ENCODE results near the gene SCUBE3.
A peak's percentile ranks its signal among the peaks of the same experiment; 100 is the strongest.

The SCUBE3 gene

DNA sequence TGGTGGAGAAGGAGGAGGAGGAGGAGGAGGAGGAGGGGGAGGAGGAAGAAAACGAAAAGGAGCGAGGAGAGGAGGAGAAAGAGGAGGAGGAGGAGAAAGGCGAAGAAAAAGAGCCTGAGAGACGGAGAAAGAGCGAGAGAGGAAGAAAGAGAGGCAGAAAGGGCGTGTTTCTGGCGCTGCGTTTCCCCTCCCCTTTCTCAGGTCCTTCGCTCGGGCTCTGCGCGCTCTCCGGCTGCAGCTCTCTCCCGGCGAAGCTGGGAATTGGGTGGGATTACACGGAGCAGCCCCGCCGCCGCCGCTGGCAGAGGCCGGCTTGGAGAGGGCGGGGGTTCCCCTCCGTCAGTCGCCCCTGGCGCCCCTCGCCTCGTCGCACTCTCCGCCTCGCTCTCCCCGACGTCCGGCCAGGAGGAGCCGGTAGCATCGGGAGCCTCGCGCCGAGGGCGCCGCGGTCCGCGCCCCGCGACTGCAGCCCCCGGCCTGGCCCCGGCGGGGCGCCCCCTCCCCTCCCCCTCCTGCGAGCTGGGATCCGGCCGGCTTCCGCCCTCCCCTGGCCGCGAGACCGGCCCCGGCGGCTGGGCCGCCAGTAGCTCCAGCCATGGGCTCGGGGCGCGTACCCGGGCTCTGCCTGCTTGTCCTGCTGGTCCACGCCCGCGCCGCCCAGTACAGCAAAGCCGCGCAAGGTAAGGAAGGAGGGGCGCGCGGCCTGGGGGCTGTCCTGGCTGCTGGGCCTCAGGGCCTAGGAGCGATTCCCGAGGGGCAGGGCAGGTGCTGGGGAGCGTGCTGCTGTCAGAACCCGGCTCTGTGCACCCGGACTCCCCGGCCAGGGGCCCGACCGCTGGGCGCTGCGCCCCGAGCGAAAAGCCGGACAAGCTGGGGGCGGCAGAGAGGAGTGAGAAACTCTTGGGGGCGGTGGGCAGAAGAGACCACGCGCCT is at the start of gene SCUBE3:
TSS of gene SCUBE3 (plus strand) at position 133 of the 933 bp plus-strand sequence. CDS start at position 596, 463 bp downstream.
- DNase-seq, result no peak

DNA sequence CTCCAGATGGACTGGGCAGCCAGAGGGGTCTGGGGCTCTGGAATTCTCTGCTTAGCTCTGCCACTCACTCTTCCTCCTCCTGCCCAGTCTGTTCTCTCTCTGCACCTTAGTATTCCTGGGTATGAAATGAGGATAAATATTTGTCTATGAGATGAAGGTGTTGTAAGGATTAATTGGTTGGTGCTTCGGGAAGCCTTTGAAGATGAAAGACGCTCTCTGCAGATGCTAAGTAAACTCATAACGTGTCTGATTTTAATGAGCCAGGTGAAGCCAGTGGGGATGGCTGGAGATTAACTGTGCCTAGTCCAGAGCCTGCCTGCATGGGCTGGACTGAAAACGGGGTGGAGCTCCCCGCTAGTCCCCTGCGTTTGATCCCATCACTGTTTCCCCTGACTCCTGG is 49.5 kb upstream of the SCUBE3 start:
- DNase-seq, result no peak

DNA sequence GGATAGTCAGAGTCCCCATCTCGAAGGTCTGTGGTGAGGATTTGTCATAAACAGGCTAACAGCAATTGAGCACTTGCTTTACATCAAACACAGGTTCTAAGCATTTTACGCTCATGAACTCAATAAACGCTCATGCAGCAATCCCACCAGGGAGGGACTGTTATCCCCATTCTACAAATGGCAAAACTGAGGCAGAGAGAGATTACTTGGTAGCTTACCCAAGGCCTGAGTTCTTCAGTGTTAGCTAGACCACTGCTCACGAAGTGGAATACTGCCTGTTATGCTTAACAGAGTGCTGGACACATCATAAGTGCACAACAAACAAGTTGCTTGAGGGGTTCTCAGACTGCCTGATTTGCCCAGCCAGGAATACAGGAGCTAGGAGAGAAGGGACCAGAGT is 48.9 kb upstream of the SCUBE3 start:
- no peak for DNase-seq

DNA sequence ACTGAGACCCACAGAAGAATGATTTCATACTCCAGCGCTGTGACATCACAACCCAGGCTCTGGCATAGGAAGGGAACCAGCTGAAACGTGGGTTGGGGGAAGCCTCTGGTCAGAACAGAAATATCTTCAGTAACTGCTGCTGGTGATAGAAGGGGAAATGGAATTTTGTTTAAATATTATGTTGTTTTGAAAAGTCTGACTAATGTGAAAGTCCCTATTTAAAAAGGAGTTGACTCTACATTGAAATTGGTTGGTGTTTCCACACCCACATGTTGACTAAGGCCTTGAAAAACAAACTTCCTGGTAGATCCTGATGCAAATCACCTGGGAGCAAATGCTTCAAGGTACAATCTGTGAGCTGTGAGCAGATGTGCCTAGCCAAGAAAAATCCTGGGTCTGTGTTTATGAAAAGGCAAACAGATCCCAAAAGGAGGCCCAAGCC is 48.1 kb upstream of the SCUBE3 start:
- DNase-seq, result no peak

DNA sequence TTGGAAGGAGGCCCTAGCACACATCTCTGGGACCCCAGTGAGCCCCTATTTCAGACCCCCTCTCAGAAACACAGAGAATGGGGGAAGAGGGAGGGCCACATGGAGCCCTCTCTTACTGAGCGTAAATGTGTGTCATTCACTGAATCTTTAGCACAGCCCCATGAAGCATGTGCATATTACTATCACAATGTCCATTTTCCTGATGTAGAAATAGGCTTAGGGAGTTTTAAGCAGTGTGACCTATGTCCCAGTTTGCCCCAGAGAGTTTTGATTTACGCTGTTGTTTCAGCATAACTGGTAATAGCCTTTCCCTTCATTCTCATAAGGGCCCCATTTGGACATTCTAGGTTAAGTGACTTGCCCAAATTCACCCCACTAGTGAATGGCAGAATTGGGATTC is 47.6 kb upstream of the SCUBE3 start:
- no peak for DNase-seq

DNA sequence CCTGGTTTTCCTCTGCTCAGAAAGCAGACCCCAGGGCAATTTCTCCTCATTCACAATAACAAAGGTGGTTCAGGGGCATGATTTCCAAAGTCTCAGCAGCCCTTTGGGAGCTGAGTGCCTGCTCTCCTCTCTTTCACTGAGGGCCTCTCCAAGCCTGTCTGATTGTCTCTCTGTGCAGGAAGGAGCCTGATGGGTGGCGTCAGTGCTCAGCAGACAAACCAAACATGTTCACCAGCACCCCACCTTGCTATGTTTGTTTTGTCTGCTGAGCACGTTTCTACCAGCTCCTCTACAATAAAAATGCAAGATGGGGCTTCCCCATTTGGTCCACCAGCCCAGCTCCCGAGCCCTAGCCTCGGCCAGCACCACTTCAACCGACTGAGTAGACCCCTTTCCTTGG is 47.2 kb upstream of the SCUBE3 start:
- no peak for DNase-seq

DNA sequence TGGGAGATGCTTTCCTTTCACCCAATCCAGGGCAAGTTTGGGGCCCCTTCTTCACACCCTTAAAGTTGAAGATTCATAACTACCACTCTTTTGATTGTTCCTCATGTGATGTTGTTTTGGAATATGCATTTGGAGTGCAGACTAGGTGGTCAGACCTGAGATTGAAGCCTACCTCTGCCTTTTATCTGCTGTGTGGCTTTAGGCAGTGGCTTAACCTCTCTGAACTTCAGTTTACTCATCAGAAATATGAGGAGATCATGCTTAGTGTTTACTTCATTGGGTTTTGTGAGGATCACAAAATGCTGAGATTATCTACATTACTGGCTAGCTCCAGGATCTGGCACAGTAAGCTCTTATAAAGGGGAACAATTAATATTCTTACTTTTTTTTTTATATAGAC is 46.3 kb upstream of the SCUBE3 start:
- no peak for DNase-seq

DNA sequence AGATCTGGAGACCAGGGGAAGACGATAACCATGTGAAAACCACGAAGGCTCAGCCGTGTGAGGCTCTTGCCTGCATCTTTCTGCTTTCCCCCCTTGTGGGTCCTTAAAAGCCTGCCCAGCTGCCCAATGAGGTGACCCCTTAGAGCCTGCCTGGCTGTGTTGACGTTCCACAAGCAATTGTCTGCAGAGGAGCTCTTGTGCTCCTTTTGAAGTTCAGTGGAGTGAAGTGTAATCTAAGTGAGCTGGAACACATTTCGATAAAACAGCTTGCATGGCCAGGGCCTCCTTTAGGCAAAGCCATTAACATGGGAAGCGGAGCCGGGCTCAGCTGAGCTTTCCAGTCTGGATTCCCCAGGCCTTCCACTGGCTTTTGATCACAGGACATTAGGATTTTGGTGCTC is 45.3 kb upstream of the SCUBE3 start:
- peak; percentile 17 for DNase-seq

DNA sequence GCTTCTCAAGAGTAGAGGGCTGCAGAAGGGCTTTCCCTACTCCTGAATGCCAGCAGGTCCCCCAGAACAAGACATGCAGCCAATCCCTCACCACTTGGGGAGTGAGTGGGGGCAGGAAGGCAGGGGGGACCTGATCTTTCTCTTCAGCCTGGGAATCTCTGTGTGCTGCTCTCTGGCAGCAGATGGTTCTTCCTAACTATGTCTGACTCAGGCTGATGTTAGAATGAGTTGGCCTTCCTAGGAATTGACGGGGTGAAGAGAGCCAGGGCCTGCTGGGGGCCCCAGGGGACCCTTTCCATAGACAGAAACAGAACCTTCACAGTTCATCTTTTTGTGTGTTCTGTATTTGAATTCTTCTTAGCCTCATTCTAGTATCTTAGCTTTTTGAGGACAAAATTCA is 43.6 kb upstream of the SCUBE3 start:
- DNase-seq, result no peak

DNA sequence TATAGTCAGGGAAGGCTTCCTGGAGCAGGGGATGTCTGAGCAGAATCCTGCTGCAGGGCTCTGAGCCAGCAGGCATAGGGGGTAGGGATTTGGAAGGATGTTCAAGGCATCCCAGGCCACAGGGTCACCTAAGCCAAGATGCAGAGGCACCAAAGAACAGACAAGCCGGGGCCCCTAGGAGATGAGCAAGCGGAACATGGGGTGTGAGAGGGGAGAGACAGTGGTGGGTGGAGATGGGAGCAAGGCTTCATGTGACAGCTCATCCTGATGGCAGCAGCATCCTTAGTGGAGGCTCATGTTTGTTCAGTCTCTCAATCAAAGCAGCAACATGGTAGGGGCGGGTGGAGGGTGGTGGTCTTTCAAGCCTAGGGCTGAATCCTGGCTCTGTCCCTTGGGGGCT is 42.9 kb upstream of the SCUBE3 start:
- DNase-seq, result no peak

DNA sequence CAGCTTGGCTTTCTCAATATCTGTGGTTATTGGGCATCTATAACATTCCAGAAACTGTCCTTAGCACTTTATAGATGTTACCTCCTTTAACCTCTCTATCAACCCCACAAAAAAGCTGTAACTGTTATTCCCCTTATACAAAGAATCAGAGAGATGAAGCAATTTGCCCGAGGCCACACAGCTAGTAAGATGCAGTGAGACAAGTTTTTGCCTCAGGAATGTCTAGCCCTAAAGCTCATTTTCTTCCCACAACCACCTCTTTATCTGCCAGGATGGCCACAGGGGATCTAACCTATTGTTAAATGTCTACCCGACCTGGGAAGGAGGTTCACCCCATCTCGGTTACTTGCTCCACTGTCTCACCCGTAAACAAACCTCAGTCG is 40.7 kb upstream of the SCUBE3 start:
- no peak for DNase-seq

DNA sequence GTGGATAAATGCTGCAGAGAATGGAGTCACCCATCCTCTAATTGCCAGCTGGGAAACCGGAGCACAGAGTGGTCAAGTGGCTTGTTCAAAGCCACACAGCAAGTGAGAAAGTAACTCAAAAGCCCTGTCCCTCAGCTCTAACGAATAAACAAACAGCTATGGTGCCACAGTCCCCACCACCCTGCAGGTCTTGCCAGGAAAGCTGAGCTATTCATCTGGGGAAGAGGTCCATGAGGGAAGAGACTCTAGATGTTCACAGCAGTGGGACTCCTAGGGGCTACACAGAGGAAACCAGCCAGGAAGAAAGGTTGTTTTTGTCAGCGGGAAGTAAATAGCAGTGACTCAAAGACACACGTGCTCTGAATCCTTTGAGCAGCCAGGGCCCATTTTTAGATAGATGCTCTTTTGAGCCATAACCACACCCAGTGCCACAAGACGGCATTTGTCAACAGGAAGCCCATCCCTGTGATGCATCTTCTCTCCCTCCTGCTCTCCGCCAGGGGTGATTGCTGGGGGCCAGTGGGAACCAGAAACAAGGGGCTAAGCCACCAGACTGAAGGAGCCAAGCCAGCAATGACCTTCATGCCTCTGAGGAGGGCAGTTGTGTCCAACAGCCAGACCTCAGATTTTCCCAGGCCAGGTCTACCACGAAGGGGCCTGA is 40.2 kb upstream of the SCUBE3 start:
- DNase-seq, result no peak

DNA sequence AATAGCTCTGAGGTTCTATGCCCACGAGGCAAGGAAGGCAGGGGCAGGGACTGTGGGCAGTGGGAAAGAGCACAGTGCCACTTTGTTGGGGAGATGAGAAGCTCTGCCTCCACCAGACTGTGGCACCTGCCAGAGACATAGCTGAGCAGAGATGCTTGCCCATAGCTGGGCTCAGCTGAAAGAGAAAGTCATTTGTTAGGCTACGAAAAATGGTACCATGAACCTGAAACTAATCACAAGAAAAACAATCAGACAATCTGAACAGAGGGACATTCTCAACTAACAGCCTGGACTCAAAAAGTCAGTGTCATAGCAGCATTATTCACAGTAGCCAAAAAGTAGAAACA is 39.7 kb upstream of the SCUBE3 start:
- DNase-seq, result no peak

DNA sequence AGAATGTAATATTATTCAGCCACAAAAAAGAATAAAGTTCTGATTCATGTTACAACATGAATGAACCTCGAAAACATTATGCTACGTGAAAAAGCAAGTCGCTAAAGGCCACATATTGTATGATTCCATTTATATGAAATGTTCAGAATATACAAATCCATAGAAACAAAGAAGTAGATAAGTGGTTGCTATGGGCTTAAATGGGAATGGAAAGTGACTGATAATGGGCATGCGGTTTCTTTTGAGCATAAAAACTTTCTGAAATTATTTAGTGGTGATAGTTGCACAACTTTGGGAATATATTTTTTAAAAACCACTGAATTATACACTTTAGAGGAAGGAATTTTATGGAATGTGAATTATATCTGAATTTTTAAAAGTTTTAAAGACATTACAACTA is 39.3 kb upstream of the SCUBE3 start:
- no peak for DNase-seq

DNA sequence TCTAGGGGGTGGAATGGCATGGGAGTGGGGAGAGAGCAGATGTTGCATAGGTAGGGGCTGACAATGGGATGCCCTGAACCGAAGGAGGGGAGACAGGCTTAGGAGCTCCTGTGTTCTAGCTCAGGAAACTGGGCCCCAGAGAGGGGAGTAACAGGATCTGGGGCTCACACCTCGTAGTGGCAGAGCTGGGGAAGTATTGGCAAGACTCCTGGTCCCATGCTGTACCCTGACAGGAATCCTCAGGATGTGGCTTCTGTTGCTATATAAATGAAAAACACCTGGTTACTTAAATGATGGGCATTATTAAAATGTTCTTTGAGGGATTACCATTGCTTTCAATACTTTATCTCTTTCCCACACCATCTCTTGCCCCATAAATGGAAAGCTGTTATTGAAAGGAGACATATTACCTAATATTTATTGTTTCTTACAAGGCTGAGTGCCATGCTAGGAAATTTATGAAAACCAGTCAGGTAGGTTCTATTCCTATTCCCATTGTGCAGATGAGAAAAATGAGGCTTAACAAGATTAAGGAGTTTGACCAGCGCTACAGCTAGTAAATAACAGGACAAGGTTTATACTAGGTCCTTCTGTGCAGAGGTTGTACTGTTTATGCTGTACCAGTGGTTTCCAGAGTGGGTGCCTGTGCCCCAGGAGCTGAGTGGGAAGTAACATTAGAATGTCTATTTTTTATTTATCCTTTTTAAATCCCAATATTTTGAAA is 37.3 kb upstream of the SCUBE3 start:
- no peak for DNase-seq

DNA sequence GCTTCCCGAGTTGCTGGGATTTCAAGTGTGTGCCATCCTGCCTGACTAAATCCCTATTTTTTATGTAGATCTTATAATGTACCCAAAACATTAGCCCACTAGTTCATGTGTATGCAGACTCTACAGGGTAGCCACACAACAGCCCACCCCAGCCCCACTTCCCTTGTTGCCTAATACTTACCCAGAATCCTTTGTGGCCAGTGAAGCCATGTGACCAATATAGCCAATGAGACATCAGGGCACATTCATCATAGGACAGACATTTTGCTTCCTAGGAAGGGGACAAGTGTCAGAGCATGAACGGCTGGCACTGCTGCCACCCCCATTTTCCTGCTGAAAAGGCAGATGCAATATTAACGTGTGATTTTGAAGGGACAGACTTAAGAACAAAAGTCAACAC is 36.6 kb upstream of the SCUBE3 start:
- no peak for DNase-seq

DNA sequence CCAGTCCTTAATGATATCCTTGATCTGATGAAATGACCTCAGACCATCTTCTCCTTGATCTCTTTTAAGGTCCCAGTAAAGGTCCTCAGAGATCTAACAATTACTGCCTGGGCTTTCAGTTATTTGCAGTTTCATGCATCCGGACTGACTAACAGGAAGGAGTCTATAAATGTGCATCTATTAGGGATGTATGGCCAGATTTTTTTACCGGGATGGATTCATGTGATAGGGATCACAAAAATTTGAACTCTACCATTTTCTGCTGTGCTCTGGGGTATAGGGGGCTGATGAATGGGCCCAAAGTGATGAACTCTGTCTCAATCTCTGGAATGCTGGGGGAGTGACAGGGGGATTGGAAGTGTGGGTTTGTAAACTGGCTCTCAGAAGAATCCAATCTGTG is 36.2 kb upstream of the SCUBE3 start:
- DNase-seq, result no peak

DNA sequence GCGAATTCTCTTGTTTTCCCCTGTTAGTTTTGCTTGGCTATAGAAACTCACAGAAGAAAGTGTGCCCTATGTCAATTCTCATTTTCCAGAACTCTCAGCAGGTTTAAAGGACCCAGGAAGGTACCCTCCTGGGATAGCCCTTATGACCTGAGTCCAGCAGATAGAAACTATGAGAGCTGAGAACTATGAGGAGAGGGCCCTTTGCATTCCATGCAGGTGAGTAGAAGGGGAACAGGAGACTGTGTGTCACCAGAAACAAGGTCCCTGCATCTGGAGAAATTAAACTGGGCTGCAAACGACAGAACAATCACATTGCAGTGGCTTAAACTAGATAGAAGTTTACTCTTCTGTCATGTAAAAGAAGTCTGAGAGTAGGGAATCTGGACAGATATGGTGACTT is 35.7 kb upstream of the SCUBE3 start:
- no peak for DNase-seq

DNA sequence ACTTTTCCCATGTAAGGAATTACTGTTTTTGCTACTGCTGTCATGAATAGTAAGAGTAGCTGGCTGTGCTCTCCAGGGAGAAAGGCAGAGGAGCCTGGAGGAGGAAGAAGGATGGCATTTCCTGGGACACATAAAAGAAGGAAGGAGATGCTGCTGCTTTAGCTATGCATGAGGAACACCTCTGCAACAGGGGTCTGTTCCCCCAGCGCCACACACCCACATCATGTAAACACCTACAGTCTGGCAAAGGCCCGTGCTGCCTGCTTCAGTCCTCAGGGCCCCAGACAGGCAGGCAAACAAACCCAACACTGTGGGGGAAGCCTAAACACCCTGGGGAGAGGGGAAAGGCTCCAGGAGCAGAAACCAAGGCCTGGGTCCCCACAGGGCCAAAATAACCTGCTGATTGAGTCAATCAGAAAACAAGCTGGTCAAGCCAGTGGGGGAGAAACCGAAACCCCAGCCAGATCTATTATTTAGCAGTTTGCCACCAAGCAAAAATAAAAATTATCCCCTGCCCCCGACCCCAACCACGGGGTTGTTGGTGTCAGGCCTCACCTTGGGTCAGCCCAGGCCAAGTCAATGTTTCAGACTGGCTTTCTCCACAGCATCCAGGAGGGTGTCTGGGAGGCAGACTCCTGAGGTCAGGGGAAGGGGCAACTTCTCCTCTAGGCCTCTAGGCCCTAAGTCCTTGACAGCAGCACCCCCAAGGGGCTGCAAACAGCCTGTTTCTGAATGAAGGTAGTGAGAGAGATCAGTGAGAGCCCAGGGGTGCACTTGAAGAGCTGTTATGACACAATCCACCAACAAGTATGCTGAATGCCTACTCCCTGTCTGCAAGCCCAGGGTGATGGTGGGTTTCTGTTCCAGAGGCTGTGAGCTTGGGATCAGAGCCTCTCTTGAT is 34.6 kb upstream of the SCUBE3 start:
- DNase-seq, result no peak

DNA sequence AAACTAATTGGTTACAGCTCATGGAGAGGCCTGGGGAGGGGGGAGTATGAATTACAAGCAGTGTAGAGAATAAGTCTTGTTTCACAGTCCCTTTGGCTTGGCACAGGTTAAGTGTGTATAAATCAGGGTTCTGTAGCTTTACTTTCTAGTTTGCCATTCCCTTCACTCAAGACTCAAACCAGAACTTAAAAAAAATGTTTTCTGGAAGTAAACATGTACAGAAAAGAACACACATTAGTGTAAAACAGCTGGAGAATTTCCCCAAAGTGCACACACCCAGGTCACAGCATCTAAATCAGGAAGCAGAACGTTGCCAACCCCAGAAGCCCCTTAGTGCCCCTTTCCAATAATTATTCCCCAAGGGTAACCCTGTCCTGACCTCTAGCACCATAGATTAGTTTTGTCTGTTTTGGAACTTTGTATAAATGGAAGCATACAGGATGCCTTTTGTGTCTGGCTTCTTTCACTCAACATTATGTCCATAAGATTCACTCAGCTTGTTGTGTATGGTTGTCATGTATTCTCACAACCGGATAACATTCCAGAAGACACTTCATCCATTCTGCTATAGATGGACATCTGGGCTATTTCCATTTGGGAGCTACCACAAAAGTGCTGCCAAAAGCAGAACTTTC is 33.7 kb upstream of the SCUBE3 start:
- DNase-seq, result no peak

DNA sequence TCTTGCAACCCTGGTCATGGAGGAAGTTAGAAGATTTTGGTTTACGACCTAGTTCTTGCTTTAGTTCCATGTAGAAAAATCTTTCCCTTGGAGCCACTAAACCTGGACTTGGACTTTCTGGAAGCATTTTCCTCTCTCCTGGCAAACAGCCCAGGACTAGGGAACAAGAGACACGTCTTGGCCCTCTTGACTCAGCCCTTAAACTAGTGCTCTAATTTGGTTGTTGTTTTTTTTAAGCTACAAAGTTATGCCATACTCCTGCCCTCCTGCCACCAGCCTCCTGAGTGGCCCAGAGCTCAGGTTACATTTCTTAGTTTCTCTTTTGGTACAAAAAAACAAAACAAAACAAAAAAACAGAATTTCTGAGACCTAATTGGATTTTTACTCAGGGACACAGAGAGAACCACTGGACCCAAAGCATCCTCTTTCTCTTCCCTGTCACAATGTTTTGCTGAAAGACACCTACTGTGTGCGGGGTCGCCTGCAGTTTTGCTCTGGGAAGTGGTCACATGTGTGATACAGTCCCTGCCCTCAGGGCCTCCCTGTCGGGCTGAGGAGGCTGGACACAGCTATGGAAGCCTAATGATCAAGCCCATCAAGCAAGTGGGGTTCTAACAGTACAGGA is 32.3 kb upstream of the SCUBE3 start:
- no peak for DNase-seq

Measured in stimulated activated CD8-positive, alpha-beta memory T cell treated with anti-CD3 and anti-CD28 coated beads, Interleukin-4, amount 100 ng/mL, for 48 hours (primary cell).